Activated T-cell treated with anti-CD3 and anti-CD28 coated beads, Interleukin-2, amount 50 U/mL, for 1 hour (primary cell): ENCODE results near the gene RAPGEF4.

ENCODE experiments used
- DNase-seq: peaks from one replicate; pipeline ENCODE4 v3.0.0-alpha.2; 2020

RAPGEF4 gene

DNA sequence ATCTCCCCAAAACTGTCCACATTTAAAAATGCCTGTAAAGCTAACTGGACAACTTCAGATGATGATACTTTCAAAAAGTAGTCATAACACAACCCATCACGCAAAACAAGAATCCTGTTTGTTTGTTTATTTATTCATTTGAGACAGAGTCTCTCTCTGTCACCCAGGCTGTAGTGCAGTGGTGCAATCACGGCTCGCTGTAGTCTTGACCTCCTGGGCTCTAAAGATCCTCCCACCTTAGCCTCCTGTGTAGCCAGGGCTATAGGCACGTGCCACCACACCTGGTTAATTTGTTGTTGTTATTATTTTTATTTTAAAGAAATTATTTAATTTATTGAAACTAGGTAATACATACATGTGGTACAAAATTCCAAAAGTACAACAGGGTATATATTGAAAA, 94.8 kb downstream of the RAPGEF4 start:
- no peak for DNase-seq

GRCh38 chr2:172833898-172834297, 98.3 kb downstream of the RAPGEF4 start:
- DNase-seq, result no peak

DNA sequence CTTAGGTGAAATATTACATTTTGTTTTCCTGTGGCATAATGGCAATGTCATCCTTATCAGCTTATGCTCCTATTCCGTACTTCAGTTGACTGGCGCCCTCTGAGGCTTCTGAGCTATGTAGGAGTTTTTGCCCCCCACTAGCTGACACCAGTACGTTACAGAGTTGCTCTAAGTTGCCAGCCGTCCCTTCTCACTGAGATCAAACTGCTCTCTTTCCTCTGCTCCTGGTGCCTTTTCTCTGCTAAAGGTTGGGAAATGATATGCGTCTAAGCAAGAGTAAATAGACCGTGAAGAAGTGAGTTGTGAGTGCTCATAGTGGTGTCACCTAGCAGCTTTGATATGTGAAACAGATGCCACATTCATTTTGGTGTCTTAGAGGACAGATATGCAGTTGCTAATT, 99.2 kb downstream of the RAPGEF4 start:
- no peak for DNase-seq

DNA sequence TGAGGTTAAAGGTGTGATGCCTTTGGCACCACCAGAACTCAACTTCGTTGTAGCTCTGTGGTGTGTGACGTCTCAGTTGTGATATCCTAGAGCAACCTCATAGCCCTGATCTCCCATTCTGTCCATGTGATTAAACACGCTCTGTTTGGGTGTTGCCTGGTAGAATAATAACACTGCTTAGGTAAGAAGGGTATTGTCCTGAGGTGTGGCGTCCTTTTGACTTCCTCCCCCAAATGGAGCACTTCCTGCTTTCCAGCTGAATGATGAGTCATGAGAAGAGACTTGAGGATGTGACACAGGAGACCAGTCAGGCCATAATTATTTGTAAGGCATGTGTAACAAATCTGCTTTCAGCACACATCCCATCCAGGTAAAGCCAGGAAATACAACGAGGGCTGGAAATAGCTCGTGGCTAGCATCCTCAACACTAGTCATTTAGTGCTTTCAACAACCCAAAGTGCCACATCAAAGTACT, 100.7 kb downstream of the RAPGEF4 start:
- DNase-seq, result no peak

GRCh38 chr2:172836827-172837226, 101.2 kb downstream of the RAPGEF4 start:
- no peak for DNase-seq

- DNase-seq, result no peak
These were observed 103.8 kb downstream of the RAPGEF4 start for GRCh38 chr2:172839446-172839845.

DNA sequence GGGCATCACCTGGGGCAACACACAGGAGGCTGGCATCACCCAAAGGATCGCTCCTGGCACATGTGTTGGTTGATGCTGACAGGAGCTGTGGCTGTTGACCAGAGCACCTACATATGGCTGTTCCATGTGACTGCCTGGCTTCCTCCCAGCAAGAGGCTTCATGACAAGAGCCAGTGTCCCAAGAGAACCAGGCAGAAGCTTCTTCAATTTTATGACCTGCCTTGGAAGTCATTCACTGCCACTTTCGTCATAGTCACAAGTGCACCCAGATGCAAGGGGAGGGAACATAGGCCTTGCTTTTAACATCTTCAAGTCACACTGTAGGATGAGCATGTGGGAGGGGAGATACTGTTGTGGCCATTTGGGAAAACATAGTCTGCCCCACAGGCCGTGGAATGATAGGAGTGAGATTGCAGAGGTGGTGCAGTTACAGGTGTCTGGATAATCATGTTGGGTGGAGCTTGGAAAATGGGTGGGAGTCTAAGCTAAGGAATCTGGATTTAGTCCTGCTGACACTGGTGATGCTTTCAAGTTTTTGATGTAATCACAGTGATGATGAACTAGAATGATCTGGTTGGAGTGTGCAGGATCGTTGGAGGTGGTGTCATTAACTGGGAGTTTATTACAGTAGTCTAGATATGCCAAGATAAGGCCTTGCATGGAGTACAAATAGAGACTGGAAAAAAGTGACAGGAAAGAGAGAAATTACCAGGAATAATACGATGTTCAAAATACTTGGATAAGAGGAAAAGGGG, 107.0 kb downstream of the RAPGEF4 start:
- no peak for DNase-seq

- no peak for DNase-seq
These were observed 107.6 kb downstream of the RAPGEF4 start for GRCh38 chr2:172843266-172843582.

- no peak for DNase-seq
These were observed 108.5 kb downstream of the RAPGEF4 start for GRCh38 chr2:172843902-172844715.

- DNase-seq, result no peak
These were observed 109.5 kb downstream of the RAPGEF4 start for GRCh38 chr2:172845028-172845630.

DNA sequence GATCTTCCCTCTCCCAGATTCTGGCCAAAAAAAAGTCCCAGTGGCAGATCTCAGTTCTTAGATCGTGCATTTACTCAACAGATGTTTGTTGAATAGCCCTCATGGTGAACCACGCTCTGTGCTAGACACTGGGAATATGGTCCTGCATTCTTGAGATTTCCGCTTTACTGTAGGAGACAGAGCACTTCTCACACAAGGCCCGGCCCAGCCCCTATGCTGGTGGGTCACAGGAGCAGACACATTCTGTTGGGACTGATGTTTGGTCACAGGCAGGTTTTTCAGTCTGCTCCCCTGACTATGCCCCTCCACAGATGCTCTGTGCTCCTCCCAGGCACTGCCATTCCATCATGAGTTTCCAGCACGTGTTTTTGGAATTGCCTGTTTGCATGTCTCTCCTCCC, 110.9 kb downstream of the RAPGEF4 start:
- no peak for DNase-seq

DNA sequence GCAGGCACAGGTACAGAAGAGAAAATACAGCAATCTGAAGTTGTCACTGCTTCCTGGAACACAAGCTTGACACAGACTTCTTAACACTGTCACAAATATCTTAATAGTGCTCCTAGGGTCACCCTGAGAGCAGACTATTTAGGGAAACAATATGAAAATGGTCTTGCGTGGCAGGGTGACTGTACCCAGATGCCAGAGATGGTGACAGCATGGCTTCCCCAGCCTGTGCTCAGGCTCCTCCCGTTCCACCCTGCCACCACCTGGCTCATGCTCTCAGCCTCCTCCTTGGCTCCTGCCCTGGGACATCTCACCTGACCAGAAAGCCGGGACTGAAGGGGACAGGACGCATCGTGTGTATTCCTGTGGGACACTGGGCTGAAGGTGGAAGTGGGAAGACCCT, 111.5 kb downstream of the RAPGEF4 start:
- no peak for DNase-seq

DNA sequence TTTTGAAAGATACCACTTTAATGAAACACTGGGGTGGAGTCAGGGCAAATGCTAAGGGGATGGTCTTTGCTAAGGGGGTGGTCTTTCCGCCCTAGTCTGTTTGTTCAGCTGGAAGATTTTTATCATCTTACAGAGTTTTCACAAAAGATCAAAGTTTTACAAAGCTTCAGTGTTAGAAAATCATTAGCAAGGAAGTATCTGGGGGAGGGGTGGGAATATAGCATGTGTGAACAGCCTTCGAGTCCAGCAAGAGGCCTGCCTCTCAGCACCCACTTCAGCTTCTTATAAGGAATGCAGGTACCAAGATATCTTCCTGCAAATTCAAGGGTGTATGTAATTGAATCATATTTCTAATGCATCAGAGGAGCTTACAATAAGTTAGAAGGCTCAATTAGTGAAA, 112.9 kb downstream of the RAPGEF4 start:
- DNase-seq, result no peak

GRCh38 chr2:172849519-172850217, 114.0 kb downstream of the RAPGEF4 start:
- DNase-seq, result no peak

DNA sequence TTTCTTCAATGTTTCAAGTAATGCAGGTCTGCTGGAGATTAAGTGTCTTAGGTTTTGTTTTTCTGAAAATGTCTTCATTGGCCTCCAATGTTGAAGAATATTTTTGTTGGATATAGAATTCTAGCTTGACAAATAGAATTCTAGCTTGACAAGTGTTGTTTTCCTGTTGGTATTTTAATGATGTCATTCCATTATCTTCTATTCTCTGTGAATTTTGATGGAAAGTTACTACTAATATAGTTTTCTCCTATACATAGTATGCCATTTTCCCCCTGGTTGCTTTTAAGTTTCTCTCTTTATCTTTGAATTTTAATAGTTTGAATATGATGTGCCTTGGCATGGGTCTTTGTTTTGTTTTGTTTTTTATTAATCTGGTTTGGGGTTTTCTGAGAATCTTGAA, 119.9 kb downstream of the RAPGEF4 start:
- no peak for DNase-seq

DNA sequence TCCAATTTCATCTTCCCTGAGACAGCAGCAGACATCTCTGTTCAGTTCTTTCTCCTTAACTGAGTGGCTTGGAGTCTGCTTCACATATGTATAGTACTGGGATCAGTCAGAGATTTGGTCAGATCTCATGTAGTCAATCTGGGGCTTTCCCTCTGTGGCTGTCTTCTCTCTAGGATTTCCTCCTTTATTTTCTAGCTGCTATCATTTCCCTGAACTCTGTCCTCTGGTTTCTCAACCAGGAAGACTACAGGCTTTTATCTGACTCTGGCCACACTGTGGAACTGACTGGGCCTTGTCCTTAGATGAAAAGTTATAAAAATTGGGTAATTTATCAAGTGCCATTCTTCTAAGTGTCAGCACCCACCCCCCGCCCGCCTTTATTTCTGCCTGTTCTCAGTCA, 121.0 kb downstream of the RAPGEF4 start:
- DNase-seq, result no peak

DNA sequence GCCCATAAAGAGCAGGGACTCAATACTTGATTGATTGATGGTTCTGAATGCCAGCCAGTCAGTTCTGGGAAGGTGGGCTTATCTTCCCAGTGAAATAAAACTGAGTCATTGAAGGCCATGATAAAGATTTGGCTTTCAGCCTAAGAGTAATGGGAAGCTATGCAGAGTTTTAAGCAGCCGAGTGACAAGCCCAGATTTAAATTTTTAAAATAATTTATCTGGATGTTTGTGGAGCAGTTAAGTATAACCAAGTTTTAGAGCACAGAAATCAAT, 122.8 kb downstream of the RAPGEF4 start:
- DNase-seq, result no peak

GRCh38 chr2:172859581-172860335, 124.1 kb downstream of the RAPGEF4 start:
- DNase-seq, result no peak

DNA sequence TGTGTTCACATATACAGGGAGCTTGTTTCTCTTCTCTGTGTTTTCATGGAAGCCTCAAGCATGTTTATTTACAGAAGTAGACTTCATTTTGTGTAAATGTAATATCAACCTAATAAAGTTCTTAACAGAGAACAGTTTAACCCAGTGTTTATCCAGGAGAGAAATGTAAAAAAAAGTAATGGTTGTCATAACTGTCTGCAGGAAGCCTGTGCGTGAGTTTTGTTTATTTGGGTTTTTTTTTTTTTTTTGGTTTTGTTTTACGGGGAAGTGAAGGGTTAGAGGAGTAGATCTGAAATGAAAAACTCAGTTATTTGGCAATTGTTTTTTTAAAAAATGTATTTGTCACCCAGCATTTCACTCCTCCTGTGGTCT, 124.7 kb downstream of the RAPGEF4 start:
- no peak for DNase-seq

- DNase-seq, result no peak
These were observed 125.5 kb downstream of the RAPGEF4 start for GRCh38 chr2:172861098-172861497.

DNA sequence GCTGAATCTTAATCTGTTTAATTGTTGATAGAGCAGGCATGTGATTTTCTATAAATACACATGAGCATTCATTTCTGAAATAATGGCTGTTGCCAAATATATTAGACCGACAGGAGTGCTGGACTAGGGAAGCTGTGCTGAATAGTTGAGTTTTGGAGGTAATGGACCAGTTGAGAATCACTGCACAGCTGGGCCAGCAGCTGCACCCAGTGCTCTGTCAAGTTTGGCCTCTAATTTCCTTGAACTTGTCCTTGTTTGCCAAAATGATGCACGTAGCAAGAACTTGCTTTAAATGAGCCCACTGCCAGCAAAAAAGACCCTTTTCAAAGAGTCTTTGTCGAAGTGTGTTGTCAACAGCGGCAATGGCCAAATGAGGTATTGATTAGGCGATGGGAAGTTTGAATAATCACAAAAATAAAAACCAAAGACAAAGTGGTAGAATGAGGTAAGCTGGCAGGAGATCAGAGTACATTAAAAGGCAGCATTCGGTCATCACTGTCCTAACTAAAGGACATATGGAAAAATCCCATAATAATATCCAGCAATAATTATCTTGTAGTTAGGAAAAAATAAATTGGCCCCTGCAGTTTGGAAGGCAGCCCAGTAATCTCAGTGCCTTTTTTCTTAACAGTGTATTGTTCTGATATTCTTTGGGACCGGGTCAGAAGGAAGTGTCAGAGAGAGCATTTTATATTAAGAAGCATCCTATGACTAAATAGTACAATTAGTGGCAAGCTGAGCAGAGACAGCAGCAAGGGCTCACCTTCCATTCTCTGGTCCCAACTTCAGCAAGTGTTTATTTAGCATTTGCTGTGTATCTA, 126.2 kb downstream of the RAPGEF4 start:
- DNase-seq, result no peak

DNA sequence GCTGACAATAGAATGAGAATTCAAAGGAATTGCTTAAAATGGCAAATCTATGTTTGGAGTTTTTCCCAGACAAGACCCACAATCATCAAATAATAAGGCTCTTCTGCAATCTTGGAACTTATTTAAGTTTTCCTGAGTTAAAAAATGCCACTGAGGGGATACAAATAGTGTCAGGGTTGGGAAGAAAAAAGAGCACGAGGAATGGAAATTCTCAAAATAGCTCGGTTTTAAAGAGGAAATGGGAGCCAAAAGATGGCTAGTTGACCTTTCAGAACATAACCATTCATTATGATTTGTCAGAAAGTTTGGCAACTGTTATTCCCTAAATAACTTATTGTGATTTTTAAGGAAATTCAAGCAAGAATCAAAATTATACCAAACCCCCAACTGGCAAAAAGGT, 127.7 kb downstream of the RAPGEF4 start:
- no peak for DNase-seq
